Gastroesophageal sphincter (tissue), 3 donors: ENCODE measurements around the gene UMODL1.

Source experiments
- CTCF ChIP-seq, 4 experiments: fragments of 200-600 bp in 2 of 4; fragments of 450-650 bp in 2 of 4; sonication (generic) in 1 of 4; IDR thresholded peaks; one replicate each; pipeline ENCODE4 v1.5.1; 2017 to 2019; ENCODE audit warnings: antibody characterized with exemption in 4 of 4, mild to moderate bottlenecking in 2 of 4, moderate library complexity in 2 of 4
- POLR2A ChIP-seq, 2 donors: fragments of 450-650 bp; IDR thresholded peaks; one replicate each; pipeline ENCODE4 v1.6.1; 2017; ENCODE audit warnings: antibody characterized with exemption in 2 of 2, mild to moderate bottlenecking in 2 of 2, moderate library complexity in 1 of 2
- POLR2AphosphoS5 ChIP-seq: sonication (generic); formaldehyde crosslinking; IDR thresholded peaks from one replicate; pipeline ENCODE4 v1.6.1; 2017; ENCODE audit warnings: antibody characterized with exemption

GRCh38 chr21:42068256-42068545 lies 2.9 kb upstream of the UMODL1 start:
- TF ChIP-seq CTCF (IDR thresholded peaks at IDR 0.05) (no peak), POLR2A (IDR thresholded peaks at IDR 0.05) (no peak), POLR2AphosphoS5 (no peak)
